ENCODE measurements around the gene EFNB2. TPM values are rescaled to one million over a fixed set of nuclear protein-coding genes. Genes with fewer than 3 reads are reported as not detected.

EFNB2 gene, protein sequence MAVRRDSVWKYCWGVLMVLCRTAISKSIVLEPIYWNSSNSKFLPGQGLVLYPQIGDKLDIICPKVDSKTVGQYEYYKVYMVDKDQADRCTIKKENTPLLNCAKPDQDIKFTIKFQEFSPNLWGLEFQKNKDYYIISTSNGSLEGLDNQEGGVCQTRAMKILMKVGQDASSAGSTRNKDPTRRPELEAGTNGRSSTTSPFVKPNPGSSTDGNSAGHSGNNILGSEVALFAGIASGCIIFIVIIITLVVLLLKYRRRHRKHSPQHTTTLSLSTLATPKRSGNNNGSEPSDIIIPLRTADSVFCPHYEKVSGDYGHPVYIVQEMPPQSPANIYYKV
- total RNA-seq (2022; extraction: Qiagen RNA extraction): 2.9 to 3.2 TPM (median 3.0 TPM) in 5 replicates

DNA sequence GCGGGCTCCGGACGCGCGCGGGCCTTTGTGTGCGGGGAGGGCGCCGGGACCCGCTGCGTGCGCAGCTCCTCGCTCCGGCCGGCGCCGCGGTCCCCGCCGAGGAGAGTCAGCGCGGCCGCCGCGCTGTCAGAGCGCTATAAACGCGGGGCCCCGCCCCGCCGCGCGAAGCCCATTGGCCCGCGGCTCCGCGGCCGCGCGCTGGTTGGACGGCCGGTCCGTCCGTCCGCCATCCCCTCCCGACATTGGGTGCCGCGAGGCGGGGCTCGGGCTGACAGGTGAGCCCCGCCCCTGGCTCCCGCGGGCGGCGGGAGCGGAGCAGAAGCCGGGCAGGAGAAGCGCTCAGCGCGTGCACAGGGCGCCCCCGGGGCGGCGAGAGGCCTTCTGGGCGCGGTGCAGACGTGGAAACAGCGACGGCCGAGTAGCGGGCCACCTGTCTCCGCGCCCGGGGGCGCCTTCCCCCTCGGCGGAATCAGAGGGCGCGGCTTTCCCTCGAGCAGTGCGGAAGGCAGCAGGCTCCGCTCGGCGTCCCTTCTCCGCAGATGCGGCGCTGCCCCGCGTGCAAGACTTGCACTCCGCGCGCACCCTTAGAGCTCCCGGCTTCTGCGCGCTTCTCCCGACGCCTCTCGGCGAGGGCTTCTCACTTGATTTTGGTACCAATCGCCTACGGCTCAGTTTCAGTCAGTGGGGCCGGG is at the start of gene EFNB2:
Gene EFNB2 (minus strand): TSS at position 111 of the 692 bp plus-strand sequence. CDS start 698 bp downstream, outside the sequence.

DNA sequence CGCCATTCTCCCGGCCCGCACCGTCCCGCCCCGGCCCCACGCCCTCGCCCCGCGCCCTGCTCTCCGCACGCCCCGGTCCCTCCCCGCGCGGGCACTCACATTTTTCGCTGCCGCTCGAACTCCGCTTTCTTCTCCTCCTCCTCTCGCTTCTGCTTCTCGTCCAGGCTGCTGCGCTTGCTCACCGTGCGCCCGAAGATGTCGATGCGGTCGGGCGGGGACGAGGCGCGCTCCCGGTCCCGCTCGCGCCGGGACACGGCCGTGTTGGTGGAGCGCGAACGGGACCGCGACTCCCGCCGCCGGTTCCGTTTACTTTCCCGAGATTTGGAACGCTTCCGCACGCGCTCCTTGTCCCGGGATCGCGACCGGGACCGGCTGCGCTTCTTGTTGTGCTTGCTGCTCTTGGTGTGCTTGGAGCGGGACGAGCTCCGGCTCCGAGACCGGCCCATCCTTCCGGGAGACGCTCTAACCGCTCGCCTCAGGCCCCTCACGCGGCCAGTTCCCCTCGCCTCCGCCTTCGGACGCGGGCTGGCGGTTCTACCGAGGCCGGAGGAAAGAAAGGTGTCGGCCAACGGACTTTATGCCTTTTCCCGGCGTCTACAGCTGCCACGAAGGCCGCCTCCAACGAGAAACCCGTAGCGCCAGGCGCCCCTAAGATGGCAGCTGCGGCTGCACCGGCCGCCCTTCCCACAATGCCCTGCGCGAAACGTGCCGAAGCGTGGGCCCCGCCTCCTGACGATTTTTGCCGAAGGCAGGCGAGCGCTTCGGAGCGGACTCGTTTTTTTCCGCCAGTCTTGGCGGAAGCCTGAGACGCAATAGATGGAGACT is 32.2 kb upstream of the EFNB2 start, which contains the start of gene ARGLU1:
Gene ARGLU1 (minus strand): TSS at position 664 of the 825 bp plus-strand sequence. CDS start 218 bp downstream, at position 446.

Other genes starting within 250 kb of the EFNB2 start
- 32.0 to 45.1 TPM (median 34.4 TPM) in 5 replicates for gene ARGLU1, start 32.5 kb upstream of the EFNB2 start, total RNA-seq (2022; extraction: Qiagen RNA extraction)

Measured in A549 treated with CORT108297 at 1 μM for 4 hours (cell line).